Neutrophil (primary cell): ENCODE measurements around the gene MFAP4.

Source experiments
- H3K27ac ChIP-seq: fragments of 200-600 bp; sonication (generic); 2 replicates; pipeline ENCODE4 v1.5.1; 2016; ENCODE audit warnings: mild to moderate bottlenecking, moderate library complexity
- H3K27me3 ChIP-seq: fragments of 200-600 bp; sonication (generic); 2 replicates; pipeline ENCODE4 v1.6.0; 2016; ENCODE audit warnings: mild to moderate bottlenecking
- H3K36me3 ChIP-seq: fragments of 200-600 bp; sonication (generic); 2 replicates; pipeline ENCODE4 v1.5.1; 2017
- H3K4me1 ChIP-seq, 2 experiments: fragments of 200-600 bp in 1 of 2; sonication (generic) in 1 of 2; 1 replicate in 1 of 2; 2 replicates in 1 of 2; pipeline versions ENCODE4 v1.5.1 to v1.6.1; 2013 to 2016; ENCODE audit warnings: low read depth in 1 of 2, low read length in 1 of 2, mild to moderate bottlenecking in 1 of 2, moderate library complexity in 1 of 2; ENCODE audit not compliant: control insufficient read depth in 1 of 2, insufficient read depth in 1 of 2
- H3K4me3 ChIP-seq, 2 experiments: fragments of 200-600 bp in 1 of 2; sonication (generic) in 1 of 2; 1 replicate in 1 of 2; 2 replicates in 1 of 2; pipeline ENCODE4 v1.5.1; 2013 to 2016; ENCODE audit warnings: low read depth in 1 of 2, low read length in 1 of 2, mild to moderate bottlenecking in 1 of 2, moderate library complexity in 1 of 2
- H3K9me3 ChIP-seq: fragments of 200-600 bp; sonication (generic); 2 replicates; pipeline ENCODE4 v1.5.1; 2016
- CTCF ChIP-seq: fragments of 200-600 bp; sonication (generic); IDR thresholded peaks from 2 replicates; pipeline ENCODE4 v1.5.1; 2016; ENCODE audit warnings: antibody characterized with exemption

Gene MFAP4

GRCh38 chr17:19382531-19383444, 4.2 kb downstream of the MFAP4 start:
- H3K27ac ChIP-seq: no peak overlapping the region
- H3K27me3 ChIP-seq: no peaks in the 10 kb centered on the region
- no peaks in the 10 kb centered on the region for H3K9me3 ChIP-seq
- no peak for TF ChIP-seq CTCF
- H3K4me1 ChIP-seq: peaks cover 24 to 33% of the 10 kb centered on the region in 2 experiments
- H3K36me3 ChIP-seq: peaks cover 62% of the 10 kb centered on the region
- H3K4me3 ChIP-seq: no peak overlapping the region

- Histone ChIP-seq H3K27ac (no peak overlapping the region), H3K9me3 (no peaks in the 10 kb centered on the region), H3K36me3 (peaks cover 62% of the 10 kb centered on the region), H3K4me3 (no peak overlapping the region), H3K27me3 (no peaks in the 10 kb centered on the region), H3K4me1 (peaks cover 30 to 34% of the 10 kb centered on the region in 2 experiments)
- TF ChIP-seq CTCF: no peak
Observed at GRCh38 chr17:19381741-19382444, 5.1 kb downstream of the MFAP4 start.

GRCh38 chr17:19381361-19381740, 5.6 kb downstream of the MFAP4 start:
- Histone ChIP-seq H3K27me3 (no peaks in the 10 kb centered on the region), H3K4me1 (peaks cover 28 to 31% of the 10 kb centered on the region in 2 experiments), H3K27ac (no peak overlapping the region), H3K4me3 (no peak overlapping the region), H3K9me3 (no peaks in the 10 kb centered on the region), H3K36me3 (peaks cover 62% of the 10 kb centered on the region)
- TF ChIP-seq CTCF: no peak

- Histone ChIP-seq H3K4me1 (peaks cover 22 to 24% of the 10 kb centered on the region in 2 experiments), H3K36me3 (peaks cover 62% of the 10 kb centered on the region), H3K4me3 (no peak overlapping the region), H3K27me3 (no peaks in the 10 kb centered on the region), H3K9me3 (no peaks in the 10 kb centered on the region), H3K27ac (no peak overlapping the region)
- TF ChIP-seq CTCF: no peak
Observed at GRCh38 chr17:19380481-19381301, 6.3 kb downstream of the MFAP4 start.

GRCh38 chr17:19379361-19380065, 7.5 kb downstream of the MFAP4 start:
- Histone ChIP-seq H3K4me1 (peaks cover 22% of the 10 kb centered on the region in 2 experiments), H3K9me3 (no peaks in the 10 kb centered on the region), H3K4me3 (peak overlapping the region in 1 of 2 experiments; percentile 79), H3K36me3 (peaks cover 52% of the 10 kb centered on the region), H3K27me3 (no peaks in the 10 kb centered on the region), H3K27ac (peak overlapping the region; percentile 93)
- no peak for TF ChIP-seq CTCF
